GM18507 (cell line): Measurements from ENCODE around the gene SST.

ENCODE experiments used
- DNase-seq: peaks from one replicate; pipeline ENCODE4 v3.0.0; 2011; ENCODE audit warnings: low read depth; ENCODE audit not compliant: insufficient read length; ENCODE audit errors: extremely low spot score
- FAIRE-seq: peaks from 2 replicates; lab custom pipeline; 2011; peaks lifted over from hg19 to GRCh38; lab: Jason Lieb, UNC

SST gene

DNA sequence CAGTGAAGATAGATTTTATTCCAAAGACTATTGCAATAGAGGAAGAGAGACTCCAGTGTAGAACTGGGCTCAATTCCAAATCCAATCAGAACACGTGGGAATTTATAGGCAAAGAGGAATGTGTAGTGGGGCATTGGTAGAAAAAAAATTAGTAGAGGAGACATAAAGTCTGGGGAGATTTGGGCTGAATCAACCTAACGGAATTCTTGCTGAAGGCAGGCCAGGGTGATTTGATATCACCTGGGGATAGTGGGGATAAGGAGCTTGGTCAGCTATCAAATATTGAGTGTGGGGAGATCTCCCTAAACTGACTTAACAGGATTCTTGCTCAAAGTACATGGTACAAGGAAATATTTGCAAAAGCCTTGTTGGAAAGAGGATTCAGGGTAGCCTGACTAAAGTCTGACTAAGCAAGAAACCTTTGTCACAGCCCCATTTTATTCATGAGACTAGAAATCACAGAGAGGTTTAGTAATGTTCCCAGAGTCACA is 29.6 kb downstream of the SST start:
- no peak for DNase-seq
- FAIRE-seq: no peak

DNA sequence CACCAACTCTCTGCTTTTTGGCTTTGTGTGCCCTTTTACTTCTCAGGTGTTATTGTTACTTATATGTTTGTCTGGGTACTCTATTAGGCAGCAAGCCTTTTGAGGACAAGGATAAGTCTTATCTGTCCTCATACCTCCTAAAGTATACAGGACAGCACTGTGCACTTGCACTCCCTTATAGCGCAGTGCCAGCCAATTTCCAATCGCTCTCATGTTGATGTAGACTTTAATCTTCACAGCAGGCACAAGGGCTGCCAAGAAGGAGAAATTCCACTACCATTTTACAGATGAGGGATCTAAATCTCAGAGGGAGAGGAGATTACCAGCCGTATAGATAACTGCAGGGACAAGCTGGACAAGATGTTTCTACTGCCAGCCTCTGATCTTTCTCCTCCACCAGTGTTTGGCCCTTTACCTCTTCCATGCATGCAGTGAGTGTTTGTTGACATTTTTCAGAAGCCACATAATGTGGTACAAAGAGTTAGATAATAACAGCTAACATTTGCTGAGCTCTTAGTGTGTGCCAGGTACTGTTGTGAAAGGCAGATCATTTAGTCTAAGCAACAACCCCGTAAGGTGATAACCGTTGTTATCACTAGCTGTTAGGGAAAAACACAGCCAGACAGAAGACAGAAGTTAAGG is 30.1 kb downstream of the SST start:
- DNase-seq: no peak
- no peak for FAIRE-seq

DNA sequence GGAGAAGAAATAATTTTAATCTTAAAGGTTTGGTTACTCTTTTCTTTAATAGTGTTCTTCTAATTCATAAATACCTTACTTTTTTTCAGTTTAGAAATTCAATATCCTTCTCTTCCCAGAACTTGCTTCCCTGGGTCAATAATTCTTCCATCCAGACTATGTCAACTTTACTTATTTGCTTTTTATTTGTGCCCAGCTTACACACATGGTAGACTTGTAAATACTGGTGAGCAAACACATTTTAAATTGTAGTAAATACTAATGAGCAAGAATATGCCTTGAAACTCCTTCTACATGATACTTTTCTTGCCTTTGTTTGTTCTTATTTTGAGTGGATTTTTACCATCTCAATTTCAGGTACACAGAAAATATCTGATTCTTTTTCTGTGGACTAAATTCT is 33.7 kb downstream of the SST start:
- no peak for DNase-seq
- FAIRE-seq: no peak

DNA sequence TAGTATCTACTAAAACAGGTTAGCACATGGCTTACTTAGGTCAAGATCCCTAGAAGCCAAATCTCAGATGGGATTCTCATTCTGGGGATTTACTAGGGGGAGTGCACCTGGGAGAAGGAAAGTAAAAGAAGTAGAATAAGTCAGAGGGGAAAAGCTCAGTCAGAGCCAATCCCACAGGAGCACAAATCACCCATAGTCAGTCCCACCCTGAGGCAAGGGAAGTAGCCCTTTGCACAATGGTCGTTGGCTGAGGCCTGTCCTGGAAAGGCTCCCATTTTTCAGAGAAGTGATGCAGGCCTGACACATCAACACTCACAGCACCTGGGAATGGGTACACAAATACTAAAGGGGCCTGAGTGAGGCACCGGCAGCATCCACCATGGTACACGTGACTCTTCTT is 39.8 kb downstream of the SST start:
- DNase-seq: no peak
- no peak for FAIRE-seq

DNA sequence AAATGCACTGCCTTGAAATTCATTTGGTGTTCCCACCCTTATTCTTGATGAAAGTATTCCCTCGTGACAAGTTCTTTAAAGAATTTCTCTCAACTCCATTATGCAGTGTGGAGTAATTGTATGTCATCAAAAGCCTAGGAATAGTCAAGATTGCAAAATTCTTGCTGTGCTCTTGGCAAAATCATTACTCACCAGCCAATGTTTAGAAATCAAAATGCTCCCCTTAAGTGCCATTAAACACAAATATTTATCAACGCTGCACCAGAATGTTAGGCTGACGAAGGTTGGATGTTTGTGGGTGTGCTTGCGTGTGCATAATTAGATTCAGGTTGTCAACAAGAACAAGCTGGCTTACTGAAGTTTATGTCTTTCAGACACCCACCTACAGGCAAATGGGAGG is 40.5 kb downstream of the SST start:
- DNase-seq: no peak
- FAIRE-seq: no peak

DNA sequence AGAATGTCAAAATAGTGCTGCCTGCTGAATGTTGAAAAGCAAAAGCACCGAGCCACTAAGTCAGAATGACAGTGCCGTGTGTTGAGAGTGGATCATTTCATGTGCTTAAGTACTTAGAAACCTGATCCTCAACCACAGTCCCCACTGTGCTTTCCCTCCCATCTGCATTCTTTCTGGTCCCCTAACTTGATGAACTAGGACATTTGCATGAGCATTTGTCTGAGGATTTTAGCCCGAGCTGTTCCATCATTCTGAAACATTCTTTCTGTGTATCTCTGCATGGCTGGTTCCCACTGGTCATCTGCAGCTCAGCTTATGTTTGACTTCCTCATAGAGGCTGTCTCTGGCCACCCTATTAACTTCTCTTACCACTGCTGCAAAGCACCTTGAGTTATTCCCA is 42.0 kb downstream of the SST start:
- FAIRE-seq (no peak), DNase-seq (no peak)

DNA sequence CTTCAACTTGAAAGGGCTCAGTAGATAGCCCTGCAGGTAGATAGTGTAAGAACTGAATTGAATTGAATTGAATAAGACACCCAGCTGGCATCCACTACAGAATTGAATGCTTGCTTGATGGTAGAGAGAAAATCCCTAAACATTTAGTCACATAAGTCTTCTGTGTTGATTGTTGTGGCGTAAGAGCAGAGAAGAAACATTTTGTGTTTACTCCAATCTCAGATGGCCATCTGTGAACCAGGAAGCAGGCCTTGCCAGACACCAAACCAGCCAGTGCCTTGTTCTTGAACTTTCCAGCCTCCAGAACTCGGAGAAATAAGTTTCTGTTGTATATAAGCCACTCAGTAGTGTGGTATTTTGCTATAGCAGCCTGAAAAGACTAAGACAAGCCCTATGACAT is 43.6 kb downstream of the SST start:
- FAIRE-seq: no peak
- DNase-seq: no peak

DNA sequence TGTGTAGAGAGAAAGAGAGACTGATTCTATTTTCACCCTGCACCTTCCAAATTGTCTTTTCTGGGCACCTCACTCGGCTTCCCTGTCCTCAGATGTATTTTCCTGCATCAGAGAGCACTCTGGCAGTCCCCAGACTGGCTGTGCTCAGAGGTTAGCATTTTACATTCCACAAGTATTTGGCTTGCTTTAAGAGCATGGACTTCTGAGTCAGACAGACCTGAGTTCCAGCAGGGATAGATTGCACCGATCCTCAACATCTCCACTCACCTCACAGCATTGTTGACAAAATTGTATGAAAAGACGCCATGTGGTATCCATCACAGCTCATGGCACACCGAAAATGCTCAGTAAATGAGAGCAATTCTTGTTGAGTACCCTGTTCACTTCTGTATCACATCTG is 45.6 kb downstream of the SST start:
- FAIRE-seq: no peak
- no peak for DNase-seq

DNA sequence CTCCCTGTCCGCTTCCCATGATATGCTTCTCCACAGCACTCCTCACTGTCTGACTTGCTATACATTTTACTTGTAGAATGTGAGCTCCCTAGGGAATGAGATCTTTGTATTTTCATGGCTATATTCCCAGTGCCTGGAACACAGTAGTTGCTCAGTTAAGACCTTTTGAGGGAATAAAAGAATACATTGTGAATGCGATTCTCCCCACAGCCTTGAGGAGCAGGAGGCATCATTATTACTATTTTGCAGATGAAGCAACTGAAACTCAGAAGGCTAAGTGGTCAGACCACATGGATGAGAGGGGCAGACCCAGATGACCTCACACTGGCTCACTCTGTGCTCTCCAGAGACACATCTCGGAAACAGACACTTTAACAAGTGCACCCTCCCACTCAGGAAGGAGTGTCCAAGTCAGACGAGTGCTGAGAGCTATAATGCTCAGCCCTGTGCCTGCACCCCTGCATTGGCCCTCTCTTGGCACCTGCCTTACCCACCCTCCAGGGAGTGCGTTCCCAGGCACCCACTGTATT is 46.8 kb downstream of the SST start:
- DNase-seq (no peak), FAIRE-seq (no peak)

DNA sequence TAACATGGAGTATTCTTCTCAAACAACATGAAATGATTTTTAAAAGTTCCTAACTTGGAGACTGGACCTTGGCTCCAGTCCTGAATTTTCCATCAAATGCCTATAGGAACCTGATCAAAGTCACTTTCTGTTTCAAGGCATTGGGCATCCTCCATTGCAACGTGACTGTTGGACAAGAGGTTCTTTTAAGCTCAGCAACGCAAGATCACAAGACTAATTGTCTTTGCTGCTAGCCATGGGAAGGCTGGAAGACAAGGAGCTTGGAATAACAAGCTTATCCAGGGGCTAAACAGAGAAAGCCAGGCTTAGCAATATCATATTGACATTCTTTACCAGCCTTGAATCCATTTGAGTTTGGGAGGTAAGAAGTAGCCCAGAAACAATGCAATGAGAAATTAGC is 48.3 kb downstream of the SST start:
- FAIRE-seq (no peak), DNase-seq (no peak)

DNA sequence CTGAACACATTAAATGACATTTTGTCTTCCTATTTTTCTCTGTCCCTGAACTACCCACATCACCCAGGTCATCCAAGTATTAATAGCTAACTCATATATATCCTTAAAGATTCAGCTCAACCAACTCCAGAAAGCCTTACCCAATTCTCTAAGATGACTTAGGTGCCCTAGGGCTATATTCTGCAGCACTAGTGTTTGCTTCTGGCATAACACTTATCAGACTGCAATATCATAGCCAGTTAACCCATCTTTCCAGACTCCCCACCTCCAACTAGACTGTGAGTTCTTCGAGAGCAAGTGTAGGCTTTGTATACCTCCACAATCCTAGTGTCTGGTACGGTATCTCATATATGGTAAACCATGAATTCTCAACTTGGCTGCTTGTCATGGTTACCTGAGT is 50.7 kb downstream of the SST start:
- DNase-seq (no peak), FAIRE-seq (no peak)
